Neural cell (in vitro differentiated cells): ENCODE data around the gene TRAF5. TPM values are rescaled to one million over a fixed set of nuclear protein-coding genes. Genes with fewer than 3 reads are reported as not detected.

Source experiments
- H2AFZ ChIP-seq: fragments of 200-600, 300-800 bp; sonication (generic), shearing (Covaris generic); 2 replicates; pipeline ENCODE4 v1.6.0; 2014; ENCODE audit warnings: low read depth, mild to moderate bottlenecking, antibody characterized with exemption, low read length, moderate library complexity
- H3F3A ChIP-seq: fragments of 200-600 bp; shearing (Covaris generic); 2 replicates; pipeline ENCODE4 v1.6.1; 2016; ENCODE audit warnings: mild to moderate bottlenecking, moderate library complexity, mixed read lengths, antibody characterized with exemption, low read length; ENCODE audit not compliant: insufficient read depth, poor library complexity, severe bottlenecking
- H3K27ac ChIP-seq: fragments of 200-600, 300-800 bp; sonication (generic), shearing (Covaris generic); 2 replicates; pipeline ENCODE4 v1.5.1; 2014; ENCODE audit warnings: mild to moderate bottlenecking, low read length, moderate library complexity
- H3K27me3 ChIP-seq: fragments of 300-800, 200-600 bp; sonication (generic), shearing (Covaris generic); 2 replicates; pipeline ENCODE4 v1.6.0; 2014; ENCODE audit warnings: mild to moderate bottlenecking, low read depth, low read length, moderate library complexity; ENCODE audit not compliant: insufficient read depth
- H3K36me3 ChIP-seq: fragments of 300-800, 200-600 bp; sonication (generic), shearing (Covaris generic); 2 replicates; pipeline ENCODE4 v1.5.1; 2014; ENCODE audit warnings: mild to moderate bottlenecking, antibody characterized with exemption, low read length, moderate library complexity; ENCODE audit not compliant: insufficient read depth
- H3K4me2 ChIP-seq: fragments of 300-800, 200-600 bp; sonication (generic), shearing (Covaris generic); 2 replicates; pipeline ENCODE4 v1.6.0; 2014; ENCODE audit warnings: mild to moderate bottlenecking, low read length
- H3K4me3 ChIP-seq: fragments of 300-800, 200-600 bp; sonication (generic), shearing (Covaris generic); 2 replicates; pipeline ENCODE4 v1.5.1; 2014; ENCODE audit warnings: mild to moderate bottlenecking, low read length, moderate library complexity
- H3K79me2 ChIP-seq: fragments of 200-600 bp; shearing (Covaris generic); replicated peaks from 2 replicates; pipeline ENCODE4 v1.6.0; 2014; ENCODE audit warnings: mild to moderate bottlenecking, low read length, moderate library complexity; ENCODE audit not compliant: insufficient read depth
- H3K9ac ChIP-seq: fragments of 300-800, 200-600 bp; sonication (generic), shearing (Covaris generic); 2 replicates; pipeline ENCODE4 v1.6.1; 2016; ENCODE audit warnings: mild to moderate bottlenecking, low read length, mixed read lengths
- H3K9me2 ChIP-seq: fragments of 200-600 bp; shearing (Covaris generic); 2 replicates; pipeline ENCODE4 v1.6.1; 2016; ENCODE audit warnings: mild to moderate bottlenecking, low read length, mixed read lengths; ENCODE audit not compliant: insufficient read depth
- H3K9me3 ChIP-seq: fragments of 200-600, 300-800 bp; sonication (generic), shearing (Covaris generic); 2 replicates; pipeline ENCODE4 v1.6.1; 2016; ENCODE audit warnings: mild to moderate bottlenecking, mixed run types, low read length, moderate library complexity, mixed read lengths
- H4K20me1 ChIP-seq: fragments of 200-600 bp; shearing (Covaris generic); 2 replicates; pipeline ENCODE4 v1.6.1; 2016; ENCODE audit warnings: mild to moderate bottlenecking, mixed run types; ENCODE audit not compliant: insufficient read depth
- CTCF ChIP-seq: fragments of 450-650 bp; IDR thresholded peaks from 2 replicates; pipeline ENCODE4 v1.5.1; 2014; ENCODE audit warnings: antibody characterized with exemption, mild to moderate bottlenecking, moderate library complexity; ENCODE audit not compliant: poor library complexity, severe bottlenecking
- EP300 ChIP-seq: fragments of 450-650 bp; conservative IDR thresholded peaks from 2 replicates; pipeline ENCODE4 v1.6.1; 2014; ENCODE audit warnings: antibody characterized with exemption, mild to moderate bottlenecking, moderate library complexity; ENCODE audit not compliant: poor library complexity, severe bottlenecking
- EZH2 ChIP-seq: fragments of 200-600, 300-800 bp; shearing (Covaris generic), sonication (generic); IDR thresholded peaks from 2 replicates; pipeline ENCODE4 v1.6.1; 2014; ENCODE audit warnings: antibody characterized with exemption, low read length, borderline replicate concordance, mild to moderate bottlenecking; ENCODE audit not compliant: insufficient read depth, poor library complexity, severe bottlenecking
- MXI1 ChIP-seq: fragments of 450-650 bp; conservative IDR thresholded peaks from 2 replicates; pipeline ENCODE4 v1.6.1; 2014; ENCODE audit warnings: antibody characterized with exemption, mild to moderate bottlenecking; ENCODE audit not compliant: poor library complexity, severe bottlenecking
- POLR2AphosphoS5 ChIP-seq: IDR thresholded peaks from 2 replicates; pipeline ENCODE4 v1.6.1; 2012
- RAD21 ChIP-seq: fragments of 450-650 bp; conservative IDR thresholded peaks from 2 replicates; pipeline ENCODE4 v1.6.1; 2014; ENCODE audit warnings: antibody characterized with exemption, mild to moderate bottlenecking, moderate library complexity
- REST ChIP-seq: IDR thresholded peaks from 2 replicates; pipeline ENCODE4 v1.6.1; 2012; ENCODE audit warnings: borderline replicate concordance
- SMC3 ChIP-seq: fragments of 450-650 bp; conservative IDR thresholded peaks from 2 replicates; pipeline ENCODE4 v1.6.1; 2014; ENCODE audit warnings: antibody characterized with exemption, mild to moderate bottlenecking, moderate library complexity; ENCODE audit not compliant: poor library complexity
- TAF1 ChIP-seq: IDR thresholded peaks from 2 replicates; pipeline ENCODE4 v1.6.1; 2012; ENCODE audit warnings: low read depth
- polyA plus RNA-seq: library from polyadenylated mRNA; depleted of rRNA; stranded (reverse); fragments of >200 nt; gene quantifications from 2 replicates; pipeline ENCODE4 v1.2.3, GENCODE V29; 2014

Gene TRAF5
- polyA plus RNA-seq, 1 donor from 2014 or later: 0.69 TPM

- TF ChIP-seq POLR2AphosphoS5 (no peak), EP300 (no peak), MXI1 (no peak), REST (no peak), RAD21 (no peak), EZH2 (no peak), CTCF (no peak), TAF1 (no peak), SMC3 (no peak)
- Histone ChIP-seq H3K4me2 (no peak overlapping the region), H3K4me3 (no peak overlapping the region), H3K36me3 (no peaks in the 10 kb centered on the region), H3K27ac (no peak overlapping the region), H2AFZ (no peak overlapping the region), H3K79me2 (no peaks in the 10 kb centered on the region), H3K9me2 (no peaks in the 10 kb centered on the region), H4K20me1 (no peaks in the 10 kb centered on the region), H3K27me3 (peaks cover 25% of the 10 kb centered on the region), H3K9me3 (peaks cover 6% of the 10 kb centered on the region), H3K9ac (no peak overlapping the region), H3F3A (no peaks in the 10 kb centered on the region)
These were observed 3.1 kb downstream of the TRAF5 start for GRCh38 chr1:211329764-211330201.

- Histone ChIP-seq H3K9ac (no peak overlapping the region), H3K4me3 (no peak overlapping the region), H3F3A (no peaks in the 10 kb centered on the region), H4K20me1 (no peaks in the 10 kb centered on the region), H3K27me3 (peaks cover 22% of the 10 kb centered on the region), H3K79me2 (no peaks in the 10 kb centered on the region), H3K9me2 (no peaks in the 10 kb centered on the region), H3K36me3 (no peaks in the 10 kb centered on the region), H2AFZ (no peak overlapping the region), H3K9me3 (peaks cover 6% of the 10 kb centered on the region), H3K27ac (no peak overlapping the region), H3K4me2 (no peak overlapping the region)
- TF ChIP-seq REST (no peak), MXI1 (no peak), EP300 (no peak), POLR2AphosphoS5 (no peak), CTCF (no peak), EZH2 (no peak), TAF1 (no peak), SMC3 (no peak), RAD21 (no peak)
These were observed 3.8 kb downstream of the TRAF5 start for GRCh38 chr1:211330282-211330936.
